Mammary epithelial cell (primary cell): ENCODE measurements around the gene MAGEB2.

ENCODE experiments used
- EZH2 ChIP-seq: IDR thresholded peaks from 2 replicates; pipeline ENCODE4 v1.6.1; 2012; ENCODE audit warnings: low read length, inconsistent platforms, borderline replicate concordance
- TF ChIP-seq, protein P1 (sequence below), 2 donors: IDR thresholded peaks in 1 of 2; conservative IDR thresholded peaks in 1 of 2; 2 replicates each; pipeline ENCODE4 v1.5.1; 2011 to 2012; ENCODE audit warnings: inconsistent platforms in 2 of 2, low read length in 2 of 2, mild to moderate bottlenecking in 2 of 2, control low read depth in 1 of 2, low read depth in 1 of 2; ENCODE audit not compliant: insufficient read depth in 1 of 2; ENCODE audit errors: extremely low read depth in 1 of 2

DNA sequence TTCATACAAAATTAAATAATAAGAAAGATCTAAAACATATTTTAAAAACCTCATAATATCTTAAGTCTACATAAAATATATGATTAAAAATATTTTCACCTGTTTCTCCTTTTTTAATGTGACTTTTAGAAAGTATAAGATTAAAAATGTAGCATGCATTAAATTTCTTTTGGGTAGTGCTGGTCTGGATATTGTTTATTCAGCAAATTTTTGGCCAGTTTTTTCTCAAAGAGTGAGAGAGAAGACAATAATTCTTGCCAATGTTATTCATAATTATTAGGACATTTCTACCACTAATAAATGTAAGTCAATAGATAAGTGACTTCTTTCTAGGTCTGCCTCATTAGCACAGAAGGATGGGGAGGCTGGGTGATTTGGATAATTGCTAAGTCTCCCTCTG is 45.6 kb downstream of the MAGEB2 start:
- TF ChIP-seq, protein P1, sequence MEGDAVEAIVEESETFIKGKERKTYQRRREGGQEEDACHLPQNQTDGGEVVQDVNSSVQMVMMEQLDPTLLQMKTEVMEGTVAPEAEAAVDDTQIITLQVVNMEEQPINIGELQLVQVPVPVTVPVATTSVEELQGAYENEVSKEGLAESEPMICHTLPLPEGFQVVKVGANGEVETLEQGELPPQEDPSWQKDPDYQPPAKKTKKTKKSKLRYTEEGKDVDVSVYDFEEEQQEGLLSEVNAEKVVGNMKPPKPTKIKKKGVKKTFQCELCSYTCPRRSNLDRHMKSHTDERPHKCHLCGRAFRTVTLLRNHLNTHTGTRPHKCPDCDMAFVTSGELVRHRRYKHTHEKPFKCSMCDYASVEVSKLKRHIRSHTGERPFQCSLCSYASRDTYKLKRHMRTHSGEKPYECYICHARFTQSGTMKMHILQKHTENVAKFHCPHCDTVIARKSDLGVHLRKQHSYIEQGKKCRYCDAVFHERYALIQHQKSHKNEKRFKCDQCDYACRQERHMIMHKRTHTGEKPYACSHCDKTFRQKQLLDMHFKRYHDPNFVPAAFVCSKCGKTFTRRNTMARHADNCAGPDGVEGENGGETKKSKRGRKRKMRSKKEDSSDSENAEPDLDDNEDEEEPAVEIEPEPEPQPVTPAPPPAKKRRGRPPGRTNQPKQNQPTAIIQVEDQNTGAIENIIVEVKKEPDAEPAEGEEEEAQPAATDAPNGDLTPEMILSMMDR (conservative IDR thresholded peaks at IDR 0.05 in 1 of 2, IDR thresholded peaks at IDR 0.05 in 1 of 2; ENCODE audit: extremely low read depth in 1 of 2, insufficient read depth in 1 of 2, low read depth in 1 of 2, low read length in 2 of 2) = no peak
- TF ChIP-seq EZH2 = no peak
